A204.1 (cell line): Measurements from ENCODE around the gene HSPA6.
"Not testable (repeated sequence)": the region's sequence is repeated elsewhere in the genome, so short reads cannot be mapped to it uniquely, and the experiment has no call there.

Source experiments
- FAIRE-seq: peaks from 2 replicates; lab custom pipeline; 2012; peaks lifted over from hg19 to GRCh38; lab: Jason Lieb, UNC

The HSPA6 gene

DNA sequence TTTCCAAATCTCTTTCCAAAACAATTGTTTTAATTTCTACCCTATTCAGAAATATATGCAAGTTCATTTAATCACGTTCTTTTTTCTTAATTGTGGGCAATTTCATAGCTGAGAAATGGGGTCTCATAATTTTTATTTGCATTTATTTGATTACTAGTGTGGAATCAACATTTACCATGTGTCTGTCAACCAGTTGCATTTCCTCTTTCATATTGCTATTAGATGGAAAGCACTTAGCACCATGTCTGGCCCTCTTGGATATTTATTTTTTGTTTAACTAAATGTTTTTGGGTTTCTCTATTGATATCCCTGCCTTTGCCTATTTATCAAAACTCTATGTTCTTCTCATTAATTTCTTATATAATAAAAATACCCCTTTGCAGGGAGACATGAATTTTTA lies 39.2 kb downstream of the HSPA6 start:
- FAIRE-seq = not testable (repeated sequence)

DNA sequence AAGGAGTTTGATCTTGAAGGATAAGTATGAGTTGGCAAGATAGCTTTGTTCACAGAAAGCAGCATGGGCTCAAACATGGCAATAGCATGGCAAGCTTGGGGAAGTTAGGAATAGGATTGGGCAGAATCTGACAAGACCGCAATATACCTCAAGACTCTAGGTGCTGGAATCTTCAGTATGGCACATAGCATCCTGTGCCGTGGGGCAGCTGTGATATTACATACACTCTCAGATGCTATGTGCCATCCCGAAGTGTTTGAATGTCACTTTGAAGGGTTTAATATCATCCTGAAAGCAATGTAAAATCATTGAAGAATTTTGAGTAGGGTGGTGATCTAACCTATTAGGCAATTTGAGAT lies 42.2 kb downstream of the HSPA6 start:
- FAIRE-seq = not testable (repeated sequence)

DNA sequence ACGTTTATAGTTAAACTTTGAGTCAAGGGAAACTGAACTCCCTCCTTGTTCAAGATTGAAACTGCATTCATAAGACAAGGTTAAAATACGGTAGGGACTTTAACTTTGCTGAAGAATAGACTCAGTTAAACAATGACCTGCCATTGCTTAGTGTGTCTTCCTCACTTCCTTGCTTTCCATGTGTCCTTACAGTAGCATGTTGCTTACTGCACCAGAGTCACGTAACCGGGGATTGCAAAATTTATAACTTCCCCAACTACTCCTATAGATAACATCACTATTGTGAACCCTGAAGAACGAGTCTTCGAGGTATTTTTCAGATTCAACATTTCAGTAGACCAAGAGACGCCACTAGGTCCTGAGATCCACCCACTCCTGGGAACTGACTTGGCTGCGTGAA lies 47.4 kb downstream of the HSPA6 start:
- FAIRE-seq = not testable (repeated sequence)
